IMR-90 (cell line): ENCODE results near the gene PCID2. TPM values are rescaled to one million over a fixed set of nuclear protein-coding genes. Genes with fewer than 3 reads are reported as not detected.

ENCODE experiments used
- ATAC-seq: fragments of 200-7000 bp; cut with Tn5 transposase; 2 replicates; pipeline ENCODE4 v1.9.1; 2020; ENCODE audit warnings: low read depth, mild to moderate bottlenecking, moderate library complexity
- BruUV-seq: library from RNA; stranded (reverse); fragments of 400-500 nt; replicated peaks from 2 replicates; lab custom pipeline; 2021; lab: Mats Ljungman, UMichigan
- CTCF ChIA-PET: fragments of 300-600 bp; formaldehyde crosslinking; extraction: SDS; loops from one replicate; lab custom pipeline; 2021; ENCODE audit warnings: antibody characterized with exemption; lab: Yijun Ruan, JAX
- POLR2A ChIA-PET: fragments of 300-600 bp; sonication (Branson Sonifier 250); formaldehyde crosslinking; loops from one replicate; lab custom pipeline; 2022; ENCODE audit warnings: antibody characterized with exemption; ENCODE audit not compliant: unreplicated experiment; lab: Charles Lee
- DNase-seq: peaks from one replicate; pipeline ENCODE4 v3.0.0; 2013
- H2AFZ ChIP-seq: replicated peaks from 2 replicates; pipeline ENCODE3; 2013; ENCODE audit warnings: low read length, mild to moderate bottlenecking; ENCODE audit not compliant: poor library complexity
- H2AK5ac ChIP-seq: 2 replicates; pipeline ENCODE4 v1.6.1; 2013; ENCODE audit warnings: low read depth, low read length, inconsistent platforms
- H2AK9ac ChIP-seq: replicated peaks from 2 replicates; pipeline ENCODE3; 2013; ENCODE audit warnings: mild to moderate bottlenecking, low read depth, low read length, moderate library complexity; ENCODE audit not compliant: poor library complexity
- H2BK120ac ChIP-seq: 2 replicates; pipeline ENCODE4 v1.6.1; 2013; ENCODE audit warnings: low read depth, low read length, inconsistent platforms
- H2BK15ac ChIP-seq: 3 replicates; pipeline ENCODE4 v1.6.1; 2013; ENCODE audit warnings: low read depth, low read length, inconsistent platforms
- H2BK20ac ChIP-seq: 2 replicates; pipeline ENCODE4 v1.6.1; 2013; ENCODE audit warnings: low read depth, mild to moderate bottlenecking, inconsistent platforms, low read length, moderate library complexity
- H2BK5ac ChIP-seq: 2 replicates; pipeline ENCODE4 v1.6.1; 2013; ENCODE audit warnings: mild to moderate bottlenecking, low read depth, low read length, inconsistent platforms; ENCODE audit not compliant: poor library complexity, severe bottlenecking
- H3K14ac ChIP-seq: replicated peaks from 2 replicates; pipeline ENCODE4 v1.6.1; 2013; ENCODE audit warnings: low read depth, low read length, inconsistent platforms
- H3K18ac ChIP-seq: 2 replicates; pipeline ENCODE4 v1.6.1; 2013; ENCODE audit warnings: low read depth, low read length, control low read depth
- H3K23ac ChIP-seq: 2 replicates; pipeline ENCODE4 v1.6.1; 2013; ENCODE audit warnings: low read depth, low read length, inconsistent platforms
- H3K27ac ChIP-seq: 2 replicates; pipeline ENCODE4 v1.5.1; 2013; ENCODE audit warnings: mild to moderate bottlenecking, control low read depth, low read length; ENCODE audit not compliant: insufficient read depth
- H3K27me3 ChIP-seq: 2 replicates; pipeline ENCODE4 v1.6.1; 2013; ENCODE audit warnings: low read length; ENCODE audit not compliant: control insufficient read depth, insufficient read depth
- H3K36me3 ChIP-seq: 2 replicates; pipeline ENCODE4 v1.6.1; 2013; ENCODE audit warnings: low read length, mixed read lengths; ENCODE audit not compliant: control insufficient read depth, insufficient read depth
- H3K4ac ChIP-seq: 2 replicates; pipeline ENCODE4 v1.6.1; 2013; ENCODE audit warnings: low read depth, low read length, inconsistent platforms
- H3K4me1 ChIP-seq: 2 replicates; pipeline ENCODE4 v1.6.1; 2013; ENCODE audit warnings: low read length, mixed read lengths; ENCODE audit not compliant: control insufficient read depth, insufficient read depth
- H3K4me2 ChIP-seq: 2 replicates; pipeline ENCODE4 v1.6.1; 2013; ENCODE audit warnings: low read depth, mild to moderate bottlenecking, control low read depth, low read length, moderate library complexity
- H3K4me3 ChIP-seq: 2 replicates; pipeline ENCODE4 v1.5.1; 2013; ENCODE audit warnings: low read depth, mild to moderate bottlenecking, control low read depth, low read length, moderate library complexity; ENCODE audit not compliant: insufficient read depth
- H3K56ac ChIP-seq: 2 replicates; pipeline ENCODE4 v1.6.1; 2013; ENCODE audit warnings: low read length, inconsistent platforms; ENCODE audit not compliant: insufficient read depth; ENCODE audit errors: extremely low read depth
- H3K79me1 ChIP-seq, 2 experiments: 2 replicates each; pipeline ENCODE4 v1.6.1; 2013; ENCODE audit warnings: low read length in 2 of 2, inconsistent platforms in 1 of 2, low read depth in 1 of 2
- H3K9ac ChIP-seq: 2 replicates; pipeline ENCODE4 v1.6.1; 2013; ENCODE audit warnings: low read depth, low read length, control low read depth
- H3K9me1 ChIP-seq: 2 replicates; pipeline ENCODE4 v1.6.1; 2013; ENCODE audit warnings: low read length, inconsistent platforms; ENCODE audit not compliant: insufficient read depth
- H3K9me3 ChIP-seq: 2 replicates; pipeline ENCODE4 v1.6.1; 2013; ENCODE audit warnings: low read length; ENCODE audit not compliant: control insufficient read depth, insufficient read depth
- H4K20me1 ChIP-seq: 2 replicates; pipeline ENCODE4 v1.6.1; 2013; ENCODE audit warnings: low read length, inconsistent platforms; ENCODE audit not compliant: insufficient read depth
- H4K5ac ChIP-seq: 2 replicates; pipeline ENCODE4 v1.6.1; 2013; ENCODE audit warnings: mild to moderate bottlenecking, low read depth, low read length, control low read depth
- H4K8ac ChIP-seq, 2 experiments: 2 replicates each; pipeline ENCODE4 v1.6.1; 2013; ENCODE audit warnings: low read depth in 2 of 2, low read length in 2 of 2, control low read depth in 1 of 2, inconsistent platforms in 1 of 2
- H4K91ac ChIP-seq: 2 replicates; pipeline ENCODE4 v1.6.1; 2013; ENCODE audit warnings: low read depth, low read length, inconsistent platforms; ENCODE audit not compliant: insufficient read depth
- BHLHE40 ChIP-seq: fragments of 150-350 bp; IDR thresholded peaks from 2 replicates; pipeline ENCODE4 v1.6.1; 2016; ENCODE audit warnings: mild to moderate bottlenecking, low read depth, low read length
- CEBPB ChIP-seq: IDR thresholded peaks from 2 replicates; pipeline ENCODE4 v1.6.1; 2012; ENCODE audit warnings: low read depth, low read length, improper control_type of control experiment
- CHD1 ChIP-seq: IDR thresholded peaks from 2 replicates; pipeline ENCODE4 v1.6.1; 2012; ENCODE audit warnings: low read depth, low read length, improper control_type of control experiment
- CTCF ChIP-seq: conservative IDR thresholded peaks from 2 replicates; pipeline ENCODE4 v1.5.1; 2012; ENCODE audit warnings: mild to moderate bottlenecking, low read depth, low read length, improper control_type of control experiment
- FOS ChIP-seq: fragments of 150-350 bp; IDR thresholded peaks from 2 replicates; pipeline ENCODE4 v1.6.1; 2016; ENCODE audit warnings: low read depth, low read length
- MAZ ChIP-seq: IDR thresholded peaks from 2 replicates; pipeline ENCODE4 v1.6.1; 2012; ENCODE audit warnings: low read depth, mild to moderate bottlenecking, low read length, improper control_type of control experiment, moderate library complexity, borderline replicate concordance
- MXI1 ChIP-seq: IDR thresholded peaks from 2 replicates; pipeline ENCODE4 v1.6.1; 2012; ENCODE audit warnings: low read depth, mild to moderate bottlenecking, low read length, moderate library complexity, borderline replicate concordance
- NFE2L2 ChIP-seq: fragments of 150-350 bp; IDR thresholded peaks from 2 replicates; pipeline ENCODE4 v1.6.1; 2016; ENCODE audit warnings: low read depth, mild to moderate bottlenecking, low read length
- POLR2A ChIP-seq: IDR thresholded peaks from 2 replicates; pipeline ENCODE4 v1.6.1; 2012; ENCODE audit warnings: mild to moderate bottlenecking, low read depth, low read length
- RAD21 ChIP-seq: IDR thresholded peaks from 2 replicates; pipeline ENCODE4 v1.6.1; 2012; ENCODE audit warnings: low read length, improper control_type of control experiment
- RCOR1 ChIP-seq: IDR thresholded peaks from 2 replicates; pipeline ENCODE4 v1.6.1; 2012; ENCODE audit warnings: mild to moderate bottlenecking, low read length, improper control_type of control experiment; ENCODE audit not compliant: insufficient replicate concordance
- RFX5 ChIP-seq: IDR thresholded peaks from 2 replicates; pipeline ENCODE4 v1.8.0; 2012; ENCODE audit warnings: low read depth, mild to moderate bottlenecking, low read length, moderate library complexity
- SMC3 ChIP-seq: fragments of 150-350 bp; IDR thresholded peaks from 2 replicates; pipeline ENCODE4 v1.6.1; 2016; ENCODE audit warnings: low read depth, mild to moderate bottlenecking, antibody characterized with exemption, low read length, moderate library complexity
- WGBS, 2 experiments: methylation state at CpG; one replicate each; pipeline versions ENCODE4 v1.1.5 to v1.1.7; 2013; ENCODE audit warnings: missing lambda C conversion rate in 2 of 2; ENCODE audit not compliant: insufficient read length in 1 of 2; ENCODE audit errors: extremely low coverage in 2 of 2; 5-methylcytosine and 5-hydroxymethylcytosine counted together
- dilution Hi-C: fragments of 300-500 bp; cut with HindIII; formaldehyde crosslinking; loops from one replicate; pipeline ENCODE4 v1.14.3; 2018; ENCODE audit warnings: low sequenced_read_pairs; ENCODE audit not compliant: unreplicated experiment
- in situ Hi-C: fragments of 300-500 bp; cut with MboI; formaldehyde crosslinking; loops from 3 replicates; pipeline ENCODE4 v1.14.3; 2019; ENCODE audit warnings: low sequenced_read_pairs, inconsistent platforms, mixed read lengths
- intact Hi-C: fragments of 100-400 bp; cut with micrococcal nuclease; formaldehyde crosslinking; loops from 2 replicates; pipeline ENCODE4 v1.10.0; 2022
- polyA plus RNA-seq, 3 experiments: library from polyadenylated mRNA; depleted of rRNA; stranded (reverse); fragments of >200 nt; gene quantifications; 2 replicates each; pipeline ENCODE4 v1.2.3, GENCODE V29; 2012; ENCODE audit warnings: low replicate concordance in 1 of 3
- total RNA-seq: library from RNA; depleted of rRNA; stranded (reverse); fragments of >200 nt; gene quantifications from 2 replicates; pipeline ENCODE4 v1.2.3, GENCODE V29; 2012

The PCID2 gene
- total and polyA plus RNA-seq, 2 of the 4 experiments (the other 2 are of a cell fraction) = 83.5 to 90.9 TPM

- TF ChIP-seq CTCF = no peak
- TF ChIP-seq MAZ = no peak
- TF ChIP-seq FOS = no peak
Measured at GRCh38 chr13:113142876-113143275, 65.6 kb downstream of the PCID2 start (continued).

- no peak overlapping the region for H2BK120ac ChIP-seq
- WGBS, 2 experiments = 91% methylated on average over 17 of the region's 18 CpGs; no CpG with 5 or more reads in 1 of the 2 experiments
- dilution Hi-C loops = no loop called here
- TF ChIP-seq NFE2L2 = no peak
- no peak for TF ChIP-seq FOS
- no peak for TF ChIP-seq MAZ
- TF ChIP-seq RCOR1 = no peak
- no peak for TF ChIP-seq POLR2A
- no peak for TF ChIP-seq BHLHE40
- TF ChIP-seq CTCF = no peak
- TF ChIP-seq MXI1 = no peak
- TF ChIP-seq CEBPB = no peak
- TF ChIP-seq RAD21 = no peak
- no peak for TF ChIP-seq RFX5
- no peak for TF ChIP-seq SMC3
- no peak for TF ChIP-seq CHD1
Measured at GRCh38 chr13:113141601-113141970, 66.9 kb downstream of the PCID2 start.

More at GRCh38 chr13:113141601-113141970, 66.9 kb downstream of the PCID2 start:
- no peak overlapping the region for H3K9ac ChIP-seq
- H4K91ac ChIP-seq = no peak overlapping the region
- H2BK15ac ChIP-seq = no peak overlapping the region
- H4K20me1 ChIP-seq = no peaks in the 10 kb centered on the region
- H4K5ac ChIP-seq = no peak overlapping the region
- no peak overlapping the region for H3K56ac ChIP-seq
- no peaks in the 10 kb centered on the region for H3K9me1 ChIP-seq
- no TSS peak for BruUV-seq
- no peaks in the 10 kb centered on the region for H3K4me1 ChIP-seq
- no peak overlapping the region for H2AK5ac ChIP-seq
- no peaks in the 10 kb centered on the region for H3K9me3 ChIP-seq
- ChIA-PET POLR2A (no interaction called here), CTCF (no interaction called here)
- in situ Hi-C loops = no loop called here
- no peak overlapping the region for H2AFZ ChIP-seq
- intact Hi-C loops = no loop called here
- no peak overlapping the region for H2BK5ac ChIP-seq
- no peak overlapping the region for H3K4ac ChIP-seq
- H3K14ac ChIP-seq = no peak overlapping the region
- H3K4me3 ChIP-seq = no peak overlapping the region
- DNase-seq (no peak), ATAC-seq (no peak)
- H3K79me1 ChIP-seq = no peaks in the 10 kb centered on the region
- no peak overlapping the region for H3K23ac ChIP-seq
- peaks cover 4% of the 10 kb centered on the region; the same call in 1 of the 2 replicates for H3K27me3 ChIP-seq
- no peak overlapping the region for H3K4me2 ChIP-seq
- no peak overlapping the region for H3K27ac ChIP-seq
- H4K8ac ChIP-seq = no peak overlapping the region
- no peak overlapping the region for H2BK20ac ChIP-seq
- 0 out of 2 replicates have a peak, but pooled peaks cover 1% of the 10 kb centered on the region for H3K36me3 ChIP-seq
- no peak overlapping the region for H3K18ac ChIP-seq
- no peak overlapping the region for H2AK9ac ChIP-seq
